ENCODE results near the gene DPP3.

GRCh38 chr11:66476841-66477251 is 3.4 kb upstream of the DPP3 start:
- no peak for TF ChIP-seq CTCF (IDR thresholded peaks at IDR 0.05)
- no peak for TF ChIP-seq MAX (CRISPR knock-in tag; IDR thresholded peaks at IDR 0.05)
- no peak for TF ChIP-seq ATF2 (CRISPR knock-in tag; IDR thresholded peaks at IDR 0.05; ENCODE audit: borderline replicate concordance, low read depth)
- TF ChIP-seq ESRRA (CRISPR knock-in tag; IDR thresholded peaks at IDR 0.05; ENCODE audit: borderline replicate concordance): no peak
- no peak for TF ChIP-seq ZNF232 (CRISPR knock-in tag; IDR thresholded peaks at IDR 0.05)
- no peak for TF ChIP-seq AR (CRISPR knock-in tag; IDR thresholded peaks at IDR 0.05)
- peak; percentile 98 for TF ChIP-seq PRDM15 (CRISPR knock-in tag; IDR thresholded peaks at IDR 0.05)
- no peak for TF ChIP-seq SMAD3 (CRISPR knock-in tag; IDR thresholded peaks at IDR 0.05; ENCODE audit: borderline replicate concordance)
- TF ChIP-seq CREM (CRISPR knock-in tag; IDR thresholded peaks at IDR 0.05): no peak
- no peak for TF ChIP-seq ZNF138 (CRISPR knock-in tag; conservative IDR thresholded peaks at IDR 0.05)

Measured in WTC11 (cell line).